ENCODE measurements around the gene ZNF513. TPM values are rescaled to one million over a fixed set of nuclear protein-coding genes. Genes with fewer than 3 reads are reported as not detected.

ZNF513 gene
- total RNA-seq, 4 donors from 2014 or later = 6.6 to 16.3 (median 11.0) TPM

DNA sequence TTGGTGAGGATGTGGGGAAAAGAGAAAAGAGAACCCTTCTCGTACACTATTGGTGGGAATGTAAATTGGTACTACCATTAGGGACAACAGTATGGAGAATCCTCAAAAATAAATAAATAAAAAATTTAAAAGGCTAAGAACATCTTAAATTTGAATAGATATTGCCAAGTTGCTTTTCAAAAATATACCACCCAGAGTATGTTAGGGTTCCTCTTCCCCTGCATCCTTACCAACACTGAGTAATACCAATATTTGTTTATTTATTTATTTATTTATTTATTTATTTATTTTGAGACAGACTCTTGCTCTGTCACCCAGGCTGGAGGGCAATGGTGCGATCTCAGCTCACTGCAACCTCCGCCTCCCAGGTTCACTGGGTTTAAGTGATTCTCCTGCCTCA, 42.4 kb upstream of the ZNF513 start:
- no peaks in the 10 kb centered on the region for H3K9me3 ChIP-seq
- H3K4me1 ChIP-seq = peaks cover 0 to 6% (median 0%) of the 10 kb centered on the region in 3 donors
- H3K27me3 ChIP-seq = no peaks in the 10 kb centered on the region
- H3K4me3 ChIP-seq = no peak overlapping the region
- no peak for ATAC-seq
- TF ChIP-seq, protein P1, sequence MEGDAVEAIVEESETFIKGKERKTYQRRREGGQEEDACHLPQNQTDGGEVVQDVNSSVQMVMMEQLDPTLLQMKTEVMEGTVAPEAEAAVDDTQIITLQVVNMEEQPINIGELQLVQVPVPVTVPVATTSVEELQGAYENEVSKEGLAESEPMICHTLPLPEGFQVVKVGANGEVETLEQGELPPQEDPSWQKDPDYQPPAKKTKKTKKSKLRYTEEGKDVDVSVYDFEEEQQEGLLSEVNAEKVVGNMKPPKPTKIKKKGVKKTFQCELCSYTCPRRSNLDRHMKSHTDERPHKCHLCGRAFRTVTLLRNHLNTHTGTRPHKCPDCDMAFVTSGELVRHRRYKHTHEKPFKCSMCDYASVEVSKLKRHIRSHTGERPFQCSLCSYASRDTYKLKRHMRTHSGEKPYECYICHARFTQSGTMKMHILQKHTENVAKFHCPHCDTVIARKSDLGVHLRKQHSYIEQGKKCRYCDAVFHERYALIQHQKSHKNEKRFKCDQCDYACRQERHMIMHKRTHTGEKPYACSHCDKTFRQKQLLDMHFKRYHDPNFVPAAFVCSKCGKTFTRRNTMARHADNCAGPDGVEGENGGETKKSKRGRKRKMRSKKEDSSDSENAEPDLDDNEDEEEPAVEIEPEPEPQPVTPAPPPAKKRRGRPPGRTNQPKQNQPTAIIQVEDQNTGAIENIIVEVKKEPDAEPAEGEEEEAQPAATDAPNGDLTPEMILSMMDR (IDR thresholded peaks at IDR 0.05) = no peak
- no peak for TF ChIP-seq EP300 (IDR thresholded peaks at IDR 0.05)
- no peak for TF ChIP-seq POLR2A (IDR thresholded peaks at IDR 0.05)
- TF ChIP-seq POLR2AphosphoS5 (IDR thresholded peaks at IDR 0.05) = no peak
- no peak overlapping the region for H3K27ac ChIP-seq
- WGBS, 2 donors (ENCODE audit: low coverage in 1 of 2) = 95 to 100% methylated on average over 3 of the region's 3 CpGs
- no peaks in the 10 kb centered on the region for H3K36me3 ChIP-seq

DNA sequence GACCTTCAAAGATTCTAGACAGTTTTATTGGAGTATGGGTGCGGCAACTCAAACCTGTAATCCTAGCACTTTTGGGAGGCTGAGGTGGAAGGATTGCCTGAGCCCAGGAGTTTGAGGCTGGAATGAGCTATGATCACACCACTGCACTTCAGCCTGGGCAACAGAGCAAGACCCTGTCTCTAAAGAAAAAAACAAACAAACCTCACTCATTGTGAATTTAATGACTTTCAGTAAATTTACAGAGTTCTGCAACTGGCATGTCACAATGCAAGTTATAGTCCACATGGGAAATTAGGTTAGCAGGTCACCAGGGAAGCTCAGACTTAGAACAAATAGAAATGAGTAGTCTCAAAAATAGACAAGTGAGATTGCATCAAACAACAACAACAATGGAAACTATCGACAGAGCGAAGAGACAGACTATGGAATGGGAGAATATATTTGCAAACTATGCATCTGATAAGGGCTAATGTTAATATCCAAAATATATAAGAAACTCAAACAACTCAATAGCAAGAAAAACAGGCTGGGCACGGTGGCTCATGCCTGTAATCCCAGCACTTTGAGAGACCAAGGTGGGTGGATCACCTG, 41.2 kb upstream of the ZNF513 start:
- H3K4me3 ChIP-seq = no peak overlapping the region
- H3K4me1 ChIP-seq = no peaks in the 10 kb centered on the region
- WGBS, 2 donors (ENCODE audit: low coverage in 1 of 2) = 79 to 85% methylated on average over 4 of the region's 4 CpGs
- TF ChIP-seq POLR2AphosphoS5 (IDR thresholded peaks at IDR 0.05) = no peak
- no peak for TF ChIP-seq POLR2A (IDR thresholded peaks at IDR 0.05)
- TF ChIP-seq EP300 (IDR thresholded peaks at IDR 0.05) = no peak
- TF ChIP-seq, protein P1 (IDR thresholded peaks at IDR 0.05) = no peak
- no peak for ATAC-seq
- H3K36me3 ChIP-seq = no peaks in the 10 kb centered on the region
- no peak overlapping the region for H3K27ac ChIP-seq
- H3K9me3 ChIP-seq = no peaks in the 10 kb centered on the region
- peaks cover 4% of the 10 kb centered on the region for H3K27me3 ChIP-seq

DNA sequence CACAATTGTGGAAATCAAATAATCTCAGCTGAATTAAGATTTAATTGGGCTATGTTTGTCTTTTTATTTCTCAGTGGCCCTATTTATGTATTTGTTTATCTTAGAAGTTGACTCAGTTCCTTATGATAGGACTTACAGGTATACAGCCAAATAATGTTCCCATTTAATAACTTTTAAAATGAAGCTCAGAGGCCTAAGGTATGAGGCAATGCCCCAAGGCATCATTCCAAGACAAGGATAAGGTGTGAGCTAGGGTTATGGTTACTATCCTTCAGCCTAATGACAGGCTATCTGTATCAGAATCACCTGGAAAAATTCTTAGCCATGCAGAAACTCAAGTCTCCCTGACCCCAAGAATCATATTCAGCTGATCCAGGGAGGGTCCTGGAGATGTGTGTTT, 40.5 kb upstream of the ZNF513 start:
- Histone ChIP-seq H3K27ac (no peak overlapping the region), H3K36me3 (no peaks in the 10 kb centered on the region), H3K9me3 (no peaks in the 10 kb centered on the region), H3K4me1 (no peaks in the 10 kb centered on the region), H3K4me3 (no peak overlapping the region), H3K27me3 (peaks cover 4% of the 10 kb centered on the region)
- no peak for ATAC-seq
- TF ChIP-seq POLR2A (IDR thresholded peaks at IDR 0.05) (no peak), EP300 (IDR thresholded peaks at IDR 0.05) (no peak), POLR2AphosphoS5 (IDR thresholded peaks at IDR 0.05) (no peak)
- TF ChIP-seq, protein P1 (IDR thresholded peaks at IDR 0.05) = no peak

DNA sequence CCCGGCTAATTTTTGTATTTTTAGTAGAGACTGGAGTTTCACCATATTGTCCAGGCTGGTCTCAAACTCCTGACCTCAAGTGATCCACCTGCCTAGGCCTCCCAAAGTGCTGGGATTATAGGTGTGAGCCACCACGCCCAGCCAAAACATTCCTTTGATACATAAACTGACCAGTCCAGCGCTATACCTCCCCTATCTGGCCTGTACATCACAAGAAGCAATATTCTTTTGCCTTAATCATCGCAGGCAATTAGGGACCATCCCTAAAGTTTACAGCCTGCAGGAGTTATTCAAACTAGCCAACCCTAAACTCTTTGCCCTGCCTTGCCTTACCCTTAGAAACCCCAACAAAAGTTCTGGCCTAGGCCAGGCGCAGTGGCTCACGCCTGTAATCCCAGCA, 35.6 kb upstream of the ZNF513 start:
- ATAC-seq = no peak
- TF ChIP-seq, protein P1 (IDR thresholded peaks at IDR 0.05) = no peak
- TF ChIP-seq POLR2A (IDR thresholded peaks at IDR 0.05) (no peak), EP300 (IDR thresholded peaks at IDR 0.05) (no peak), POLR2AphosphoS5 (IDR thresholded peaks at IDR 0.05) (no peak)
- Histone ChIP-seq H3K36me3 (no peaks in the 10 kb centered on the region), H3K27me3 (peaks cover 4% of the 10 kb centered on the region), H3K4me3 (no peak overlapping the region), H3K4me1 (no peaks in the 10 kb centered on the region), H3K9me3 (no peaks in the 10 kb centered on the region), H3K27ac (no peak overlapping the region)
- no CpG with 5 or more reads among the region's 6 CpGs for WGBS, 2 donors (ENCODE audit: low coverage in 1 of 2)

DNA sequence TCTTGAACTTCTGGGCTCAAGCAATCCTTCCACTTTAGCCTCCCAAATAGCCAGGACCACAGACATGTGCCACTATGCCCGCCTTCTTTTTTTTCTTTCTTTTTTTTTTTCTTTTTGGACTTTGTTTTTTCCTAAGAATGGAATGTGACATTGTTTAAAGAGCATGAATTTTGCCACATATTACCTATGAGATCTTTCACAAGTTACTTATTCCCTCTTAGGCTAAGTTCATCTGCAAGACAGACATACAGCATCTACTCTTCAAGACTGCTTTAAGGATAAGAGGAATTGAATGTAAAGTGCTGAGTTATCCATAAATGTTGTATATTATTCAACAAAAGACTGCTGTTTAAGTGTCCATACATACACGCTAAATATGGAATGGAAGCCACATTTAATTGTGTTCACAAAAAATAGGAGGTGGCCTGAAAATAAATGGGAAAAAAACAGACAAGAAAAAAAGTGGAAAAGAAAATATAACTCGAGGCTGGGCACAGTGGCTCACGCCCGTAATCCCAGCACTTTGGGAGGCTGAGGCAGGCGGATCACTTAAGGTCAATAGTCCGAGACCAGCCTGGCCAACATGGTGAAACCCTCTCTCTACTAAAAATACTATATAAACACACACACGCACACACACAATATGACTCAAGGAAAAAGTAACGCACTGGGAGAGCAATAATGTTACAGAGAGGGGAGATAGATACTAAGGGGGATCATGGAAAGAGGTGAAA, 32.1 kb upstream of the ZNF513 start:
- peaks cover 3% of the 10 kb centered on the region for H3K27me3 ChIP-seq
- H3K27ac ChIP-seq = no peak overlapping the region
- H3K9me3 ChIP-seq = no peaks in the 10 kb centered on the region
- no peaks in the 10 kb centered on the region for H3K36me3 ChIP-seq
- no peak overlapping the region for H3K4me3 ChIP-seq
- TF ChIP-seq POLR2A (IDR thresholded peaks at IDR 0.05) (no peak), EP300 (IDR thresholded peaks at IDR 0.05) (no peak), POLR2AphosphoS5 (IDR thresholded peaks at IDR 0.05) (no peak)
- TF ChIP-seq, protein P1 (IDR thresholded peaks at IDR 0.05) = no peak
- WGBS, 2 donors (ENCODE audit: low coverage in 1 of 2) = 67 to 90% methylated on average over 5 to 9 of the region's 9 CpGs
- no peak for ATAC-seq
- H3K4me1 ChIP-seq = peaks cover 0 to 21% (median 11%) of the 10 kb centered on the region in 3 donors
